ENCODE data around the gene CELSR1.

- TF ChIP-seq, protein P1, sequence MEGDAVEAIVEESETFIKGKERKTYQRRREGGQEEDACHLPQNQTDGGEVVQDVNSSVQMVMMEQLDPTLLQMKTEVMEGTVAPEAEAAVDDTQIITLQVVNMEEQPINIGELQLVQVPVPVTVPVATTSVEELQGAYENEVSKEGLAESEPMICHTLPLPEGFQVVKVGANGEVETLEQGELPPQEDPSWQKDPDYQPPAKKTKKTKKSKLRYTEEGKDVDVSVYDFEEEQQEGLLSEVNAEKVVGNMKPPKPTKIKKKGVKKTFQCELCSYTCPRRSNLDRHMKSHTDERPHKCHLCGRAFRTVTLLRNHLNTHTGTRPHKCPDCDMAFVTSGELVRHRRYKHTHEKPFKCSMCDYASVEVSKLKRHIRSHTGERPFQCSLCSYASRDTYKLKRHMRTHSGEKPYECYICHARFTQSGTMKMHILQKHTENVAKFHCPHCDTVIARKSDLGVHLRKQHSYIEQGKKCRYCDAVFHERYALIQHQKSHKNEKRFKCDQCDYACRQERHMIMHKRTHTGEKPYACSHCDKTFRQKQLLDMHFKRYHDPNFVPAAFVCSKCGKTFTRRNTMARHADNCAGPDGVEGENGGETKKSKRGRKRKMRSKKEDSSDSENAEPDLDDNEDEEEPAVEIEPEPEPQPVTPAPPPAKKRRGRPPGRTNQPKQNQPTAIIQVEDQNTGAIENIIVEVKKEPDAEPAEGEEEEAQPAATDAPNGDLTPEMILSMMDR (CRISPR knock-in tag; IDR thresholded peaks at IDR 0.05), result no peak
- TF ChIP-seq MXD4 (CRISPR knock-in tag; IDR thresholded peaks at IDR 0.05) (no peak), FOXJ3 (CRISPR knock-in tag; IDR thresholded peaks at IDR 0.05; ENCODE audit: borderline replicate concordance) (no peak), SNRNP70 (IDR thresholded peaks at IDR 0.05; ENCODE audit: low read depth, low read length) (no peak), MAF1 (CRISPR knock-in tag; IDR thresholded peaks at IDR 0.05; ENCODE audit: borderline replicate concordance) (no peak), POLR2A (IDR thresholded peaks at IDR 0.05; ENCODE audit: insufficient read depth in 1 of 2, low read depth in 2 of 2, low read length in 2 of 2) (no peak), SETDB1 (CRISPR knock-in tag; IDR thresholded peaks at IDR 0.05; ENCODE audit: borderline replicate concordance) (no peak), ZSCAN29 (CRISPR knock-in tag; conservative IDR thresholded peaks at IDR 0.05) (no peak), ZNF124 (CRISPR knock-in tag; IDR thresholded peaks at IDR 0.05) (no peak)
- TF ChIP-seq, protein P2, sequence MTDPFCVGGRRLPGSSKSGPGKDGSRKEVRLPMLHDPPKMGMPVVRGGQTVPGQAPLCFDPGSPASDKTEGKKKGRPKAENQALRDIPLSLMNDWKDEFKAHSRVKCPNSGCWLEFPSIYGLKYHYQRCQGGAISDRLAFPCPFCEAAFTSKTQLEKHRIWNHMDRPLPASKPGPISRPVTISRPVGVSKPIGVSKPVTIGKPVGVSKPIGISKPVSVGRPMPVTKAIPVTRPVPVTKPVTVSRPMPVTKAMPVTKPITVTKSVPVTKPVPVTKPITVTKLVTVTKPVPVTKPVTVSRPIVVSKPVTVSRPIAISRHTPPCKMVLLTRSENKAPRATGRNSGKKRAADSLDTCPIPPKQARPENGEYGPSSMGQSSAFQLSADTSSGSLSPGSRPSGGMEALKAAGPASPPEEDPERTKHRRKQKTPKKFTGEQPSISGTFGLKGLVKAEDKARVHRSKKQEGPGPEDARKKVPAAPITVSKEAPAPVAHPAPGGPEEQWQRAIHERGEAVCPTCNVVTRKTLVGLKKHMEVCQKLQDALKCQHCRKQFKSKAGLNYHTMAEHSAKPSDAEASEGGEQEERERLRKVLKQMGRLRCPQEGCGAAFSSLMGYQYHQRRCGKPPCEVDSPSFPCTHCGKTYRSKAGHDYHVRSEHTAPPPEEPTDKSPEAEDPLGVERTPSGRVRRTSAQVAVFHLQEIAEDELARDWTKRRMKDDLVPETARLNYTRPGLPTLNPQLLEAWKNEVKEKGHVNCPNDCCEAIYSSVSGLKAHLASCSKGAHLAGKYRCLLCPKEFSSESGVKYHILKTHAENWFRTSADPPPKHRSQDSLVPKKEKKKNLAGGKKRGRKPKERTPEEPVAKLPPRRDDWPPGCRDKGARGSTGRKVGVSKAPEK (CRISPR knock-in tag; IDR thresholded peaks at IDR 0.05; ENCODE audit: borderline replicate concordance), result no peak
Observed at GRCh38 chr22:46580940-46581537, 43.6 kb upstream of the CELSR1 start.
